Activated naive CD4-positive, alpha-beta T cell treated with Interleukin-2 at 50 U/mL for 16 hours (primary cell): ENCODE measurements around the gene PROC.
A peak's percentile ranks its signal among the peaks of the same experiment; 100 is the strongest.
"Not testable (repeated sequence)": the region's sequence is repeated elsewhere in the genome, so short reads cannot be mapped to it uniquely, and the experiment has no call there.

Experiments
- DNase-seq: peaks from one replicate; pipeline ENCODE4 v3.0.0-alpha.2; 2020

Gene PROC

GRCh38 chr2:127397568-127398238 is 20.5 kb upstream of the PROC start:
- no peak for DNase-seq

- peak; percentile 38 for DNase-seq
Measured at GRCh38 chr2:127398239-127398590, 20.0 kb upstream of the PROC start.

- DNase-seq, result no peak
Measured at GRCh38 chr2:127400533-127400896, 17.7 kb upstream of the PROC start.

GRCh38 chr2:127400897-127401756 is 17.1 kb upstream of the PROC start:
- no peak for DNase-seq

GRCh38 chr2:127401757-127402695 is 16.2 kb upstream of the PROC start:
- DNase-seq, result peak; percentile 35

GRCh38 chr2:127403460-127403859 is 14.8 kb upstream of the PROC start:
- no peak for DNase-seq

GRCh38 chr2:127404466-127405254 is 13.6 kb upstream of the PROC start:
- no peak for DNase-seq

- DNase-seq, result no peak
Measured at GRCh38 chr2:127405255-127405610, 13.0 kb upstream of the PROC start.

GRCh38 chr2:127406454-127406853 is 11.8 kb upstream of the PROC start:
- DNase-seq, result no peak

GRCh38 chr2:127407091-127407490 is 11.1 kb upstream of the PROC start:
- DNase-seq, result no peak

- no peak for DNase-seq
Measured at GRCh38 chr2:127407661-127408003, 10.6 kb upstream of the PROC start.

- DNase-seq, result peak; percentile 93
Measured at GRCh38 chr2:127408004-127408806, 10.0 kb upstream of the PROC start.

GRCh38 chr2:127408807-127409099 is 9.5 kb upstream of the PROC start:
- DNase-seq, result no peak

GRCh38 chr2:127409716-127410115 is 8.5 kb upstream of the PROC start:
- not testable (repeated sequence) for DNase-seq

GRCh38 chr2:127410871-127411652 is 7.2 kb upstream of the PROC start:
- DNase-seq, result no peak

GRCh38 chr2:127411653-127412369 is 6.4 kb upstream of the PROC start:
- DNase-seq, result no peak

GRCh38 chr2:127413200-127413599 is 5.0 kb upstream of the PROC start:
- DNase-seq, result no peak

- no peak for DNase-seq
Measured at GRCh38 chr2:127413782-127414637, 4.2 kb upstream of the PROC start.
